IPS-11a (cell line): ENCODE data around the gene HPGDS.
"Not testable (repeated sequence)": the region's sequence is repeated elsewhere in the genome, so short reads cannot be mapped to it uniquely, and the experiment has no call there.

Experiments
- H3K4me3 ChIP-seq: one replicate; pipeline ENCODE4 v1.5.1; 2013; ENCODE audit warnings: low read depth, low read length, control low read depth

Gene HPGDS

GRCh38 chr4:94358101-94358500, 15.5 kb upstream of the HPGDS start:
- no peak overlapping the region for H3K4me3 ChIP-seq

GRCh38 chr4:94357624-94358023, 15.0 kb upstream of the HPGDS start:
- no peak overlapping the region for H3K4me3 ChIP-seq

GRCh38 chr4:94356444-94356843, 13.8 kb upstream of the HPGDS start:
- H3K4me3 ChIP-seq: no peak overlapping the region

GRCh38 chr4:94354474-94354896, 11.8 kb upstream of the HPGDS start:
- H3K4me3 ChIP-seq: no peak overlapping the region

- H3K4me3 ChIP-seq: no peak overlapping the region
These were observed 10.4 kb upstream of the HPGDS start for GRCh38 chr4:94352996-94353395.

GRCh38 chr4:94352163-94352562, 9.5 kb upstream of the HPGDS start:
- no peak overlapping the region for H3K4me3 ChIP-seq

GRCh38 chr4:94351319-94351718, 8.7 kb upstream of the HPGDS start:
- H3K4me3 ChIP-seq: no peak overlapping the region

GRCh38 chr4:94350095-94350494, 7.5 kb upstream of the HPGDS start:
- no peak overlapping the region for H3K4me3 ChIP-seq

GRCh38 chr4:94349193-94349592, 6.6 kb upstream of the HPGDS start:
- H3K4me3 ChIP-seq: no peak overlapping the region

GRCh38 chr4:94348666-94349065, 6.0 kb upstream of the HPGDS start:
- no peak overlapping the region for H3K4me3 ChIP-seq

- no peak overlapping the region for H3K4me3 ChIP-seq
These were observed 3.9 kb upstream of the HPGDS start for GRCh38 chr4:94346541-94346940.

GRCh38 chr4:94345969-94346368, 3.3 kb upstream of the HPGDS start:
- no peak overlapping the region for H3K4me3 ChIP-seq

GRCh38 chr4:94345266-94345665, 2.6 kb upstream of the HPGDS start:
- H3K4me3 ChIP-seq: no peak overlapping the region

- no peak overlapping the region for H3K4me3 ChIP-seq
These were observed 1.8 kb upstream of the HPGDS start for GRCh38 chr4:94344457-94344856.

GRCh38 chr4:94341481-94342370, 910 bp downstream of the HPGDS start:
- H3K4me3 ChIP-seq: no peak overlapping the region

GRCh38 chr4:94339779-94340178, 2.9 kb downstream of the HPGDS start:
- H3K4me3 ChIP-seq: no peak overlapping the region

GRCh38 chr4:94338681-94339351, 3.8 kb downstream of the HPGDS start:
- no peak overlapping the region for H3K4me3 ChIP-seq

- H3K4me3 ChIP-seq: not testable (repeated sequence)
These were observed 5.8 kb downstream of the HPGDS start for GRCh38 chr4:94336791-94337190.

- no peak overlapping the region for H3K4me3 ChIP-seq
These were observed 6.3 kb downstream of the HPGDS start for GRCh38 chr4:94336303-94336702.

GRCh38 chr4:94334962-94335361, 7.7 kb downstream of the HPGDS start:
- no peak overlapping the region for H3K4me3 ChIP-seq

GRCh38 chr4:94334476-94334875, 8.2 kb downstream of the HPGDS start:
- H3K4me3 ChIP-seq: no peak overlapping the region

- no peak overlapping the region for H3K4me3 ChIP-seq
These were observed 8.8 kb downstream of the HPGDS start for GRCh38 chr4:94333866-94334265.
